ENCODE measurements around the gene KLK6.
"Not testable (repeated sequence)": the region's sequence is repeated elsewhere in the genome, so short reads cannot be mapped to it uniquely, and the experiment has no call there.

Gene KLK6

DNA sequence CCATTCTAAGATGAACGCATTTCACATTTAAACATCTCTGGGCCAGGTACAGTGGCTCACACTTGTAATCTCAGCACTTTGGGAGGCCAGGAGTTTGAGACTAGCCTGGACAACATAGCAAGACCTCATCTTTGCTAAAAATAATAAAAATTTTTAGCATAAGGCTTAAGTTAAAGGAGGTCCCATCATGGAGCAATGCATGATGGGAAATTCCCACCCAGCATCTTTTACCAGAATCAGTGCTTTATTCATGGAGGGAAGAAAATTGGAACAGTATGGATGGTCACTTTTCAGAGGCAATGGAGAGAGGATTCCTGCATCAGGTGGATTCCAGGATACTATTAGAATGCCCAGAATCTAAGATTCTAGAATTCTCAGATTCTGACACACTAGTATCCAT, 35.9 kb upstream of the KLK6 start:
- no peaks in the 10 kb centered on the region for H3K9me3 ChIP-seq (ENCODE audit: control insufficient read depth, low read depth, low read length)
- no peak overlapping the region for H3K9ac ChIP-seq (ENCODE audit: low read length)
- no peak overlapping the region for H3K27ac ChIP-seq (ENCODE audit: low read length)
- no peaks in the 10 kb centered on the region for H3K36me3 ChIP-seq (ENCODE audit: control insufficient read depth, low read depth, low read length)
- H3K4me1 ChIP-seq (ENCODE audit: control insufficient read depth, low read depth, low read length) = no peaks in the 10 kb centered on the region
- H3K27me3 ChIP-seq (ENCODE audit: control insufficient read depth, insufficient read depth, low read length) = no peaks in the 10 kb centered on the region
- no peak overlapping the region for H3K4me3 ChIP-seq (ENCODE audit: low read length)

GRCh38 chr19:51003316-51003715, 33.9 kb upstream of the KLK6 start:
- Histone ChIP-seq H3K9ac (ENCODE audit: low read length) (no peak overlapping the region), H3K4me3 (ENCODE audit: low read length) (no peak overlapping the region), H3K27ac (ENCODE audit: low read length) (no peak overlapping the region), H3K36me3 (ENCODE audit: control insufficient read depth, low read depth, low read length) (no peaks in the 10 kb centered on the region), H3K27me3 (ENCODE audit: control insufficient read depth, insufficient read depth, low read length) (no peaks in the 10 kb centered on the region), H3K9me3 (ENCODE audit: control insufficient read depth, low read depth, low read length) (no peaks in the 10 kb centered on the region), H3K4me1 (ENCODE audit: control insufficient read depth, low read depth, low read length) (no peaks in the 10 kb centered on the region)

GRCh38 chr19:51002542-51003311, 33.3 kb upstream of the KLK6 start:
- Histone ChIP-seq H3K4me1 (ENCODE audit: control insufficient read depth, low read depth, low read length) (no peaks in the 10 kb centered on the region), H3K36me3 (ENCODE audit: control insufficient read depth, low read depth, low read length) (no peaks in the 10 kb centered on the region), H3K27me3 (ENCODE audit: control insufficient read depth, insufficient read depth, low read length) (no peaks in the 10 kb centered on the region), H3K4me3 (ENCODE audit: low read length) (no peak overlapping the region), H3K27ac (ENCODE audit: low read length) (no peak overlapping the region), H3K9ac (ENCODE audit: low read length) (no peak overlapping the region), H3K9me3 (ENCODE audit: control insufficient read depth, low read depth, low read length) (no peaks in the 10 kb centered on the region)

DNA sequence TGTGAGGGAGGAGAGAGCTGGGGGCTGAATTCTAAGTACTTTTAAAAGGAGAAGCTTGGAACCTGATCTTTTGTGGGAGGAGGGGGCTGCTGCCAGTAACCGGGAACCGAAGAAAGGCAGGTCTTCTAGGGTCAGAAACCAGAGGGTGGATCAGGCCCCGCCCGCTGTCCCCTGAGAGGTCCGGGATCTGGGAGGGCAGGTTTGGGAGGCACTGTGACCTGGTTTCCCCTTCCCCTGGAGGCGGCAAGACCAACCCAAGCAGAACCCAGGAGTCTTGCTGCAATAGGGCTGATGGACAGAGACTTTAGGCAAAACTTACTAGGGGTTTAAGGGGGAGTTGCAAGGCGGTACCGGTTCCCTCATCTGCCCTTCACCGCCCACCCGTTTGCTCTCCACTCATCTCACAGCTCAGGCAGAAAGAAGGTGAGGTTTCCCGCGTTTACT, 32.7 kb upstream of the KLK6 start:
- Histone ChIP-seq H3K36me3 (ENCODE audit: control insufficient read depth, low read depth, low read length) (no peaks in the 10 kb centered on the region), H3K9me3 (ENCODE audit: control insufficient read depth, low read depth, low read length) (no peaks in the 10 kb centered on the region), H3K27ac (ENCODE audit: low read length) (no peak overlapping the region), H3K9ac (ENCODE audit: low read length) (no peak overlapping the region), H3K4me3 (ENCODE audit: low read length) (no peak overlapping the region), H3K4me1 (ENCODE audit: control insufficient read depth, low read depth, low read length) (no peaks in the 10 kb centered on the region), H3K27me3 (ENCODE audit: control insufficient read depth, insufficient read depth, low read length) (no peaks in the 10 kb centered on the region)

GRCh38 chr19:51001515-51001914, 32.1 kb upstream of the KLK6 start, which contains the start of gene KLK8:
Gene KLK8, minus strand, starts transcription at chr19:51001604. Its CDS starts 437 bp downstream, at chr19:51001167.
- Histone ChIP-seq H3K4me1 (ENCODE audit: control insufficient read depth, low read depth, low read length) (no peaks in the 10 kb centered on the region), H3K27me3 (ENCODE audit: control insufficient read depth, insufficient read depth, low read length) (no peaks in the 10 kb centered on the region), H3K4me3 (ENCODE audit: low read length) (no peak within 1 kb of the TSS), H3K9me3 (ENCODE audit: control insufficient read depth, low read depth, low read length) (no peaks in the 10 kb centered on the region), H3K9ac (ENCODE audit: low read length) (no peak within 1 kb of the TSS), H3K27ac (ENCODE audit: low read length) (no peak within 1 kb of the TSS), H3K36me3 (ENCODE audit: control insufficient read depth, low read depth, low read length) (no peaks in the 10 kb centered on the region)

DNA sequence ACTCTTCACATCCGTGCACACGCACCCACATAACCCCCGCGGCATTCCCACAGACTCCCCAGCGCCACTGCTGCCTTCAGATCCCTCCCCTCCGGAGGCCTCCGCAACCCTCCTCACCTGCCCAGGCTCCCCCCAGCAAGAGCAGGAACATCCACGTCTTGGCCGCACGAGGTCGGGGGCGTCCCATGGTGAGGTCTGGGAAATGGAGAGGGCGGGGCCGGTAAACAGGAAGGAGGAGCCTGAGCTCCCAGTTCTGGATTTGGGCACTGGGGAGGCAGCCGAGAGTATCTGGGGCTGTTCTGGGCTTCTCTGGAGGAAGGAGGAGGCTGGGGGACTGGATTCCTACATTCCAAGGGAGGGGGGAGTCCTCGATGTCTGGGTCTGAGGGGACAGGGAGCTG, 31.6 kb upstream of the KLK6 start:
- Histone ChIP-seq H3K4me1 (ENCODE audit: control insufficient read depth, low read depth, low read length) (no peaks in the 10 kb centered on the region), H3K9ac (ENCODE audit: low read length) (no peak overlapping the region), H3K27ac (ENCODE audit: low read length) (no peak overlapping the region), H3K9me3 (ENCODE audit: control insufficient read depth, low read depth, low read length) (no peaks in the 10 kb centered on the region), H3K36me3 (ENCODE audit: control insufficient read depth, low read depth, low read length) (no peaks in the 10 kb centered on the region), H3K4me3 (ENCODE audit: low read length) (no peak overlapping the region), H3K27me3 (ENCODE audit: control insufficient read depth, insufficient read depth, low read length) (no peaks in the 10 kb centered on the region)

GRCh38 chr19:51000426-51000825, 31.0 kb upstream of the KLK6 start:
- no peak overlapping the region for H3K27ac ChIP-seq (ENCODE audit: low read length)
- no peaks in the 10 kb centered on the region for H3K36me3 ChIP-seq (ENCODE audit: control insufficient read depth, low read depth, low read length)
- no peaks in the 10 kb centered on the region for H3K4me1 ChIP-seq (ENCODE audit: control insufficient read depth, low read depth, low read length)
- H3K9me3 ChIP-seq (ENCODE audit: control insufficient read depth, low read depth, low read length) = no peaks in the 10 kb centered on the region
- H3K9ac ChIP-seq (ENCODE audit: low read length) = no peak overlapping the region
- H3K27me3 ChIP-seq (ENCODE audit: control insufficient read depth, insufficient read depth, low read length) = no peaks in the 10 kb centered on the region
- H3K4me3 ChIP-seq (ENCODE audit: low read length) = no peak overlapping the region

DNA sequence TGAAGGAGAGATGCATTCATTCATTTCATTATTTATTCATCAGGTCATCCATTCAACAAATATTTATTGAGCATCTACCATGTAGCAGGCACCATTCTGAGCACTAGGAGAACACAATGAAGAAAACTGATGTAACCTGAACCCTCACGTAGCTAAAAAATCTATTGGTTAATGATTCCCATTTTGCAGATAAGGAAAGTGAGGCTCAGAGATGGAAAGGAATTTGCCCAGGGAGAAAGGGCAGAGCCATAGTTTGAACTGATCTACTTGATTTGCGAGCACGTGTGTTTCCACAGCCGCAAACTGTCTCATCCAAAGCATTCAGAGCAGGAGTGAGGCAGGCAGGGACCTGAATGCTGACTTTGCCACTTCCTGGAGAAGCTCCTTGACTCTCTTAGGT, 29.3 kb upstream of the KLK6 start:
- H3K4me1 ChIP-seq (ENCODE audit: control insufficient read depth, low read depth, low read length) = no peaks in the 10 kb centered on the region
- no peak overlapping the region for H3K27ac ChIP-seq (ENCODE audit: low read length)
- no peak overlapping the region for H3K4me3 ChIP-seq (ENCODE audit: low read length)
- H3K36me3 ChIP-seq (ENCODE audit: control insufficient read depth, low read depth, low read length) = no peaks in the 10 kb centered on the region
- no peaks in the 10 kb centered on the region for H3K27me3 ChIP-seq (ENCODE audit: control insufficient read depth, insufficient read depth, low read length)
- no peaks in the 10 kb centered on the region for H3K9me3 ChIP-seq (ENCODE audit: control insufficient read depth, low read depth, low read length)
- no peak overlapping the region for H3K9ac ChIP-seq (ENCODE audit: low read length)

- no peak overlapping the region for H3K9ac ChIP-seq (ENCODE audit: low read length)
- no peaks in the 10 kb centered on the region for H3K27me3 ChIP-seq (ENCODE audit: control insufficient read depth, insufficient read depth, low read length)
- H3K27ac ChIP-seq (ENCODE audit: low read length) = no peak overlapping the region
- no peaks in the 10 kb centered on the region for H3K9me3 ChIP-seq (ENCODE audit: control insufficient read depth, low read depth, low read length)
- H3K36me3 ChIP-seq (ENCODE audit: control insufficient read depth, low read depth, low read length) = no peaks in the 10 kb centered on the region
- no peak overlapping the region for H3K4me3 ChIP-seq (ENCODE audit: low read length)
- no peaks in the 10 kb centered on the region for H3K4me1 ChIP-seq (ENCODE audit: control insufficient read depth, low read depth, low read length)
Measured at GRCh38 chr19:50998061-50998460, 28.7 kb upstream of the KLK6 start.

- no peak overlapping the region for H3K27ac ChIP-seq (ENCODE audit: low read length)
- H3K4me1 ChIP-seq (ENCODE audit: control insufficient read depth, low read depth, low read length) = no peaks in the 10 kb centered on the region
- H3K9me3 ChIP-seq (ENCODE audit: control insufficient read depth, low read depth, low read length) = no peaks in the 10 kb centered on the region
- no peaks in the 10 kb centered on the region for H3K27me3 ChIP-seq (ENCODE audit: control insufficient read depth, insufficient read depth, low read length)
- no peak overlapping the region for H3K9ac ChIP-seq (ENCODE audit: low read length)
- H3K36me3 ChIP-seq (ENCODE audit: control insufficient read depth, low read depth, low read length) = no peaks in the 10 kb centered on the region
- H3K4me3 ChIP-seq (ENCODE audit: low read length) = no peak overlapping the region
Measured at GRCh38 chr19:50994129-50994528, 24.7 kb upstream of the KLK6 start.

GRCh38 chr19:50992666-50993035, 23.3 kb upstream of the KLK6 start:
- Histone ChIP-seq H3K9ac (ENCODE audit: low read length) (no peak overlapping the region), H3K9me3 (ENCODE audit: control insufficient read depth, low read depth, low read length) (no peaks in the 10 kb centered on the region), H3K36me3 (ENCODE audit: control insufficient read depth, low read depth, low read length) (no peaks in the 10 kb centered on the region), H3K4me3 (ENCODE audit: low read length) (no peak overlapping the region), H3K27me3 (ENCODE audit: control insufficient read depth, insufficient read depth, low read length) (no peaks in the 10 kb centered on the region), H3K4me1 (ENCODE audit: control insufficient read depth, low read depth, low read length) (no peaks in the 10 kb centered on the region), H3K27ac (ENCODE audit: low read length) (no peak overlapping the region)

GRCh38 chr19:50984416-50984815, 15.0 kb upstream of the KLK6 start:
- H3K27me3 ChIP-seq (ENCODE audit: control insufficient read depth, insufficient read depth, low read length); H3K9ac ChIP-seq (ENCODE audit: low read length); H3K36me3 ChIP-seq (ENCODE audit: control insufficient read depth, low read depth, low read length); H3K9me3 ChIP-seq (ENCODE audit: control insufficient read depth, low read depth, low read length); H3K4me1 ChIP-seq (ENCODE audit: control insufficient read depth, low read depth, low read length); H3K27ac ChIP-seq (ENCODE audit: low read length); H3K4me3 ChIP-seq (ENCODE audit: low read length): not testable (repeated sequence)
